GM23338 (cell line): ENCODE results near the gene NSMCE1.

Source experiments
- CREB1 ChIP-seq: fragments of 250-450 bp; sonication (Bioruptor Pico); IDR thresholded peaks from 2 replicates; pipeline ENCODE4 v1.5.0; 2020; ENCODE audit warnings: low read depth, mild to moderate bottlenecking, moderate library complexity
- EZH2 ChIP-seq: fragments of 200-600 bp; sonication (generic); IDR thresholded peaks from one replicate; pipeline ENCODE4 v1.8.0; 2017; ENCODE audit warnings: antibody characterized with exemption, mild to moderate bottlenecking, low read depth; ENCODE audit not compliant: unreplicated experiment
- EZH2phosphoT487 ChIP-seq: fragments of 200-600 bp; sonication (generic); IDR thresholded peaks from one replicate; pipeline ENCODE4 v1.8.1; 2018; ENCODE audit warnings: antibody characterized with exemption; ENCODE audit not compliant: unreplicated experiment
- JUNB ChIP-seq: IDR thresholded peaks from one replicate; pipeline ENCODE4 v1.6.1; 2016; ENCODE audit warnings: antibody characterized with exemption; ENCODE audit not compliant: unreplicated experiment
- POLR2AphosphoS5 ChIP-seq: IDR thresholded peaks from 2 replicates; pipeline ENCODE4 v1.6.1; 2016; ENCODE audit warnings: antibody characterized with exemption, low read depth
- STAT1 ChIP-seq: IDR thresholded peaks from one replicate; pipeline ENCODE4 v1.6.1; 2016; ENCODE audit warnings: antibody characterized with exemption; ENCODE audit not compliant: unreplicated experiment
- ZNF114 ChIP-seq: fragments of 250-450 bp; sonication (Bioruptor Pico); IDR thresholded peaks from 2 replicates; pipeline ENCODE4 v1.5.0; 2020; ENCODE audit warnings: mild to moderate bottlenecking, moderate library complexity
- ZNF331 ChIP-seq: fragments of 250-450 bp; sonication (Bioruptor Pico); IDR thresholded peaks from 2 replicates; pipeline ENCODE4 v1.5.0; 2020; ENCODE audit warnings: low read depth, mild to moderate bottlenecking, moderate library complexity
- TF ChIP-seq, protein P1 (sequence below), 2 experiments: fragments of 200-600 bp in 1 of 2; sonication (generic) in 1 of 2; conservative IDR thresholded peaks; 2 replicates each; pipeline versions ENCODE4 v1.5.1 to v1.6.1; 2016 to 2017; ENCODE audit warnings: antibody characterized with exemption in 2 of 2, low read depth in 2 of 2, mild to moderate bottlenecking in 2 of 2, moderate library complexity in 1 of 2
- TF ChIP-seq, protein P2 (sequence below): IDR thresholded peaks from one replicate; pipeline ENCODE4 v1.6.1; 2018; ENCODE audit warnings: antibody characterized with exemption; ENCODE audit not compliant: unreplicated experiment
- TF ChIP-seq, protein P3 (sequence below): IDR thresholded peaks from 2 replicates; pipeline ENCODE4 v1.6.1; 2016; ENCODE audit warnings: antibody characterized with exemption

DNA sequence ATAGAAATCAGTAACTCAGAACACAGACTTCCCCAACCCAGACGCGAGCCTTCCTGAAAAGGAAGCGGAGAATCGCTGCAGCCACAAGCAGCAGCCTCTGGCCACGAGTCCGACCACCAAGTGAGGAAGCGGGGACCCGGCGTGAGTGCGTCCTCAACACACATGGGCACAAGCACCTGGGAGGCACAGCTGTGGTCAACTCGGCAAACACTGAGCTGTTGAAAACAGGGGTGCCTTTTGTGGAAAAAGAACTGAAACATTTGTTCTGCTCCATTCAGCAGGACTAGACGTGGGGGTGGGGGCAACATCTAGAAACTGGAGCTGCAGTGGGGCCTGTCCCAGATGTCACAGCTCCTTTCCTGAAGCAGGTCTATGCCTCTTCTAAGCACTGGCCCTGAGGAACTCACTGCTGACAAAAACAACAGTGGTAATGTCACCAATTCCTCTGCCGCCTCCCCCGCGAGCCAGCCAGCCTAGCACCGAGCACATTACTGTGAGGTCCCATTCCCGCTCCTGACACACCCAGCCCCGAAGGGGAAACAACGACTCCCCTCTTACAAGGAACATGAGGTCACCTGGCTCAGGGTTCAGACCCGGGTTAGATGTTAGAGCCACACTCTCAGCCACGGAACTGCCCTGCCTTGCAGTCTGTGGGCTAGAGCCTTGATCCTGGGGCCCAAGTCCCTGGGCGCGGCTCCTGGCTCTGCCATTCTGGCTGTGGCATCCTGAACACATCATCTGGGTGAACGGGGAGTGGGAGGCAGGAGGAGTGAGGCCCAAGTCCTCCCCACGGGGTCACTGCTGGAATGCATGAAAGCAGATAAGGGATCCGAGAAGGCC, 36.3 kb downstream of the NSMCE1 start:
- TF ChIP-seq ZNF331 (CRISPR knock-in tag) (no peak), POLR2AphosphoS5 (no peak), EZH2phosphoT487 (no peak), EZH2 (no peak), CREB1 (CRISPR knock-in tag) (no peak), STAT1 (no peak), ZNF114 (CRISPR knock-in tag) (no peak), JUNB (no peak)
- TF ChIP-seq, protein P1, sequence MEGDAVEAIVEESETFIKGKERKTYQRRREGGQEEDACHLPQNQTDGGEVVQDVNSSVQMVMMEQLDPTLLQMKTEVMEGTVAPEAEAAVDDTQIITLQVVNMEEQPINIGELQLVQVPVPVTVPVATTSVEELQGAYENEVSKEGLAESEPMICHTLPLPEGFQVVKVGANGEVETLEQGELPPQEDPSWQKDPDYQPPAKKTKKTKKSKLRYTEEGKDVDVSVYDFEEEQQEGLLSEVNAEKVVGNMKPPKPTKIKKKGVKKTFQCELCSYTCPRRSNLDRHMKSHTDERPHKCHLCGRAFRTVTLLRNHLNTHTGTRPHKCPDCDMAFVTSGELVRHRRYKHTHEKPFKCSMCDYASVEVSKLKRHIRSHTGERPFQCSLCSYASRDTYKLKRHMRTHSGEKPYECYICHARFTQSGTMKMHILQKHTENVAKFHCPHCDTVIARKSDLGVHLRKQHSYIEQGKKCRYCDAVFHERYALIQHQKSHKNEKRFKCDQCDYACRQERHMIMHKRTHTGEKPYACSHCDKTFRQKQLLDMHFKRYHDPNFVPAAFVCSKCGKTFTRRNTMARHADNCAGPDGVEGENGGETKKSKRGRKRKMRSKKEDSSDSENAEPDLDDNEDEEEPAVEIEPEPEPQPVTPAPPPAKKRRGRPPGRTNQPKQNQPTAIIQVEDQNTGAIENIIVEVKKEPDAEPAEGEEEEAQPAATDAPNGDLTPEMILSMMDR (conservative IDR thresholded peaks at IDR 0.05; ENCODE audit: low read depth in 2 of 2), result no peak
- TF ChIP-seq, protein P2, sequence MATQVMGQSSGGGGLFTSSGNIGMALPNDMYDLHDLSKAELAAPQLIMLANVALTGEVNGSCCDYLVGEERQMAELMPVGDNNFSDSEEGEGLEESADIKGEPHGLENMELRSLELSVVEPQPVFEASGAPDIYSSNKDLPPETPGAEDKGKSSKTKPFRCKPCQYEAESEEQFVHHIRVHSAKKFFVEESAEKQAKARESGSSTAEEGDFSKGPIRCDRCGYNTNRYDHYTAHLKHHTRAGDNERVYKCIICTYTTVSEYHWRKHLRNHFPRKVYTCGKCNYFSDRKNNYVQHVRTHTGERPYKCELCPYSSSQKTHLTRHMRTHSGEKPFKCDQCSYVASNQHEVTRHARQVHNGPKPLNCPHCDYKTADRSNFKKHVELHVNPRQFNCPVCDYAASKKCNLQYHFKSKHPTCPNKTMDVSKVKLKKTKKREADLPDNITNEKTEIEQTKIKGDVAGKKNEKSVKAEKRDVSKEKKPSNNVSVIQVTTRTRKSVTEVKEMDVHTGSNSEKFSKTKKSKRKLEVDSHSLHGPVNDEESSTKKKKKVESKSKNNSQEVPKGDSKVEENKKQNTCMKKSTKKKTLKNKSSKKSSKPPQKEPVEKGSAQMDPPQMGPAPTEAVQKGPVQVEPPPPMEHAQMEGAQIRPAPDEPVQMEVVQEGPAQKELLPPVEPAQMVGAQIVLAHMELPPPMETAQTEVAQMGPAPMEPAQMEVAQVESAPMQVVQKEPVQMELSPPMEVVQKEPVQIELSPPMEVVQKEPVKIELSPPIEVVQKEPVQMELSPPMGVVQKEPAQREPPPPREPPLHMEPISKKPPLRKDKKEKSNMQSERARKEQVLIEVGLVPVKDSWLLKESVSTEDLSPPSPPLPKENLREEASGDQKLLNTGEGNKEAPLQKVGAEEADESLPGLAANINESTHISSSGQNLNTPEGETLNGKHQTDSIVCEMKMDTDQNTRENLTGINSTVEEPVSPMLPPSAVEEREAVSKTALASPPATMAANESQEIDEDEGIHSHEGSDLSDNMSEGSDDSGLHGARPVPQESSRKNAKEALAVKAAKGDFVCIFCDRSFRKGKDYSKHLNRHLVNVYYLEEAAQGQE, result no peak
- TF ChIP-seq, protein P3, sequence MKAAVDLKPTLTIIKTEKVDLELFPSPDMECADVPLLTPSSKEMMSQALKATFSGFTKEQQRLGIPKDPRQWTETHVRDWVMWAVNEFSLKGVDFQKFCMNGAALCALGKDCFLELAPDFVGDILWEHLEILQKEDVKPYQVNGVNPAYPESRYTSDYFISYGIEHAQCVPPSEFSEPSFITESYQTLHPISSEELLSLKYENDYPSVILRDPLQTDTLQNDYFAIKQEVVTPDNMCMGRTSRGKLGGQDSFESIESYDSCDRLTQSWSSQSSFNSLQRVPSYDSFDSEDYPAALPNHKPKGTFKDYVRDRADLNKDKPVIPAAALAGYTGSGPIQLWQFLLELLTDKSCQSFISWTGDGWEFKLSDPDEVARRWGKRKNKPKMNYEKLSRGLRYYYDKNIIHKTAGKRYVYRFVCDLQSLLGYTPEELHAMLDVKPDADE, result no peak
